SH-SY5Y (cell line): ENCODE data around the gene HPSE.

Experiments
- GATA2 ChIP-seq: IDR thresholded peaks from 2 replicates; pipeline ENCODE4 v1.6.1; 2011; ENCODE audit warnings: mild to moderate bottlenecking, low read depth, low read length
- GATA3 ChIP-seq: IDR thresholded peaks from 2 replicates; pipeline ENCODE4 v1.6.1; 2011; ENCODE audit warnings: low read depth, mild to moderate bottlenecking, low read length, moderate library complexity

DNA sequence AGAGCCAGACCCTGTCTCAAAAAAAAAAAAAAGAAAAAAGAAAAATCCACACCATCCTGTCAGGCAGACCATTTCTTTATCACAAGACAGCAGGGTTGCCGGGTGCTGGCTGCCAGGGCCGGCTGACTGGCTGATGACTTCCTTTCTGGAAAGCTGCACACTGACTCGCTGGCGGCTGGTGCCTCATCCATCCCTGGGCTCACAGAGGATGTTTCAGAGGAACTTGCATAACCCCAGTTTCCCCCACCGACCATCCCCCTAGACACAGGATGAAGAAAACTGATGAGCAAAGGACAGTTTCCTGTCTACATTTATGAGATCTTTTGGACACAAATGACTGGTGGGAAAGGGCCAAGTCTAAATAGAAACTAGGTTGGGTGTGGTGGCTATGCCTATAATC lies 14.1 kb downstream of the HPSE start:
- TF ChIP-seq GATA3 (no peak), GATA2 (no peak)
